ENCODE data around the gene TTC8.

The TTC8 gene

DNA sequence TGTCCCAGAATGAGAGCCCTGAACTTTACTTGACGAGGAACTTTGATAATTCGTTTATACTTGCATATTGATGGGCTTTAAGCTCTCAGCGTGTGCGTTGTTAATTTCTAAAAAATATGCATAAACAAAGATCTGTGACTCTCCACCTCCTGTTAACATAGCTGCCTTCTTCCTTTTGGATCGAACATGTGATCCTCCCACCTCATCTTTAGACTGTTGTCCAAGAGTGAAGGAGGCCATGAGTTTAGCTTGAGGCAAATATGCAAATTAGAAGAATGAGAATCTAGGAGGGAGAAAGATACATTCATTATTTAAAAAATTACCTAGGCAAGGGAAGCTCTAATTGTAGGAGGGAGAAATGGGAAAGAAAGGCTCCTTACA, 617 bp downstream of the TTC8 start:
- Histone ChIP-seq H3K36me3 (replicated peaks; ENCODE audit: insufficient read depth, low read length) (no peaks in the 10 kb centered on the region), H3K4me2 (ENCODE audit: low read depth, low read length) (peak overlapping the region; percentile 80), H3K9ac (ENCODE audit: low read length) (peak overlapping the region; percentile 74; the same call in 1 of the 2 replicates), H4K20me1 (ENCODE audit: insufficient read depth, low read length) (no peaks in the 10 kb centered on the region), H3K27me3 (replicated peaks; ENCODE audit: insufficient read depth, low read length) (no peaks in the 10 kb centered on the region), H3F3A (ENCODE audit: insufficient read depth, low read length) (no peaks in the 10 kb centered on the region), H3K4me3 (ENCODE audit: low read length) (peak overlapping the region; percentile 72), H3K4me1 (ENCODE audit: low read length) (no peaks in the 10 kb centered on the region), H2AFZ (ENCODE audit: low read length) (peak overlapping the region; percentile 82), H3K9me2 (replicated peaks; ENCODE audit: insufficient read depth, low read length) (no peaks in the 10 kb centered on the region), H3K27ac (ENCODE audit: low read length) (no peak overlapping the region), H3K79me2 (ENCODE audit: low read length) (no peaks in the 10 kb centered on the region), H3K9me3 (replicated peaks; ENCODE audit: insufficient read depth, low read length) (no peaks in the 10 kb centered on the region)
- DNase-seq: no peak
- TF ChIP-seq EZH2 (optimal IDR thresholded peaks at IDR 0.05; ENCODE audit: low read depth, low read length) (no peak), EZH2phosphoT487 (IDR thresholded peaks at IDR 0.05; ENCODE audit: low read length) (no peak)
- TF ChIP-seq, protein P1, sequence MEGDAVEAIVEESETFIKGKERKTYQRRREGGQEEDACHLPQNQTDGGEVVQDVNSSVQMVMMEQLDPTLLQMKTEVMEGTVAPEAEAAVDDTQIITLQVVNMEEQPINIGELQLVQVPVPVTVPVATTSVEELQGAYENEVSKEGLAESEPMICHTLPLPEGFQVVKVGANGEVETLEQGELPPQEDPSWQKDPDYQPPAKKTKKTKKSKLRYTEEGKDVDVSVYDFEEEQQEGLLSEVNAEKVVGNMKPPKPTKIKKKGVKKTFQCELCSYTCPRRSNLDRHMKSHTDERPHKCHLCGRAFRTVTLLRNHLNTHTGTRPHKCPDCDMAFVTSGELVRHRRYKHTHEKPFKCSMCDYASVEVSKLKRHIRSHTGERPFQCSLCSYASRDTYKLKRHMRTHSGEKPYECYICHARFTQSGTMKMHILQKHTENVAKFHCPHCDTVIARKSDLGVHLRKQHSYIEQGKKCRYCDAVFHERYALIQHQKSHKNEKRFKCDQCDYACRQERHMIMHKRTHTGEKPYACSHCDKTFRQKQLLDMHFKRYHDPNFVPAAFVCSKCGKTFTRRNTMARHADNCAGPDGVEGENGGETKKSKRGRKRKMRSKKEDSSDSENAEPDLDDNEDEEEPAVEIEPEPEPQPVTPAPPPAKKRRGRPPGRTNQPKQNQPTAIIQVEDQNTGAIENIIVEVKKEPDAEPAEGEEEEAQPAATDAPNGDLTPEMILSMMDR (IDR thresholded peaks at IDR 0.05; ENCODE audit: low read length): no peak

DNA sequence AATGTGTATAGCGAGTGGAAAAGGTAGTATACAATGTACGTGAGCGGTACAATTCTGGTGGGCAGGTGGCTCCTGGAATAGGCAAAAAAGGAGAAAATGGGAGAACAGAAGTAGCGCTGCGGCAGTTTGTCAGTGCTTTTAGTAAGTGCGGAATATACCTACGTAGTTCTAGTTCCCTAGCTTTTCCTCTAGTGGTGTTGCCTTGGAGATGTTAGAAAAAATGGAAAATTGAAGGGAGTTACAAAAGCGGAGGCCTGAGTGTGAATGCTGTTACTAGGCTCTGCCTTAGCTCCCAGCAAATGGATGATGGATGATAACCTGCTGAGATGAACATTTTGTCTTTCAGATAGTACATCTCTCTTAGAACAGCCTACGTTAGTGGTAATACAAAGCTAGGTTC, 1.1 kb downstream of the TTC8 start:
- Histone ChIP-seq H3K27ac (ENCODE audit: low read length) (no peak overlapping the region), H3F3A (ENCODE audit: insufficient read depth, low read length) (no peaks in the 10 kb centered on the region), H3K9me3 (replicated peaks; ENCODE audit: insufficient read depth, low read length) (no peaks in the 10 kb centered on the region), H3K4me3 (ENCODE audit: low read length) (no peak overlapping the region; the same call in 1 of the 2 replicates), H3K9ac (ENCODE audit: low read length) (no peak overlapping the region), H3K4me2 (ENCODE audit: low read depth, low read length) (peak overlapping the region; percentile 80; the same call in 1 of the 2 replicates), H3K9me2 (replicated peaks; ENCODE audit: insufficient read depth, low read length) (no peaks in the 10 kb centered on the region), H3K79me2 (ENCODE audit: low read length) (no peaks in the 10 kb centered on the region), H3K4me1 (ENCODE audit: low read length) (no peaks in the 10 kb centered on the region), H3K36me3 (replicated peaks; ENCODE audit: insufficient read depth, low read length) (no peaks in the 10 kb centered on the region), H3K27me3 (replicated peaks; ENCODE audit: insufficient read depth, low read length) (no peaks in the 10 kb centered on the region), H4K20me1 (ENCODE audit: insufficient read depth, low read length) (no peaks in the 10 kb centered on the region), H2AFZ (ENCODE audit: low read length) (no peak overlapping the region)
- TF ChIP-seq EZH2phosphoT487 (IDR thresholded peaks at IDR 0.05; ENCODE audit: low read length) (no peak), EZH2 (optimal IDR thresholded peaks at IDR 0.05; ENCODE audit: low read depth, low read length) (no peak)
- TF ChIP-seq, protein P1 (IDR thresholded peaks at IDR 0.05; ENCODE audit: low read length): no peak
- DNase-seq: no peak

DNA sequence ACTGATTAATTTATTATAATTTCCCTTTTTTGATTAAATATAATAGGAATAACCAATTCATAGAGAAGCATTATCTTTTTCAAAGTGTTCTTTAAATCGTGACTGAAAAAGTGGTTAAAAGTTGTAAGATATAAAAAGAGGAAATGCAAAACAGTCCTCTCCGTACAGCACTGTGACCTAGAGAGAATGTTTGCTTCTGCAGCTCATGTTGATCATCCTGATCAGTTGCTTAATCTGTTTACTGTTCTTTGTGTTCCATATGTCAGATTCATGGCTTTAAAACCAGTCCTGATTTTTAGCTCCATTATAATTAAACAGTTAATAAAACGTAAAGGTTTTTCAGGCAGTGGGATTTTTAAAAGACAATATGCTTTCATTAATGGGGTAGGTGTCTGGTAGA, 4.7 kb downstream of the TTC8 start:
- TF ChIP-seq, protein P1 (IDR thresholded peaks at IDR 0.05; ENCODE audit: low read length): no peak
- no peak for TF ChIP-seq EZH2 (optimal IDR thresholded peaks at IDR 0.05; ENCODE audit: low read depth, low read length)
- TF ChIP-seq EZH2phosphoT487 (IDR thresholded peaks at IDR 0.05; ENCODE audit: low read length): no peak
- no peaks in the 10 kb centered on the region for H3K9me2 ChIP-seq (replicated peaks; ENCODE audit: insufficient read depth, low read length)
- H3F3A ChIP-seq (ENCODE audit: insufficient read depth, low read length): no peaks in the 10 kb centered on the region
- H3K36me3 ChIP-seq (replicated peaks; ENCODE audit: insufficient read depth, low read length): no peaks in the 10 kb centered on the region
- H3K79me2 ChIP-seq (ENCODE audit: low read length): no peaks in the 10 kb centered on the region
- H4K20me1 ChIP-seq (ENCODE audit: insufficient read depth, low read length): no peaks in the 10 kb centered on the region
- no peaks in the 10 kb centered on the region for H3K9me3 ChIP-seq (replicated peaks; ENCODE audit: insufficient read depth, low read length)
- DNase-seq: no peak
- H3K27me3 ChIP-seq (replicated peaks; ENCODE audit: insufficient read depth, low read length): no peaks in the 10 kb centered on the region
- no peak overlapping the region for H3K9ac ChIP-seq (ENCODE audit: low read length)
- no peaks in the 10 kb centered on the region for H3K4me1 ChIP-seq (ENCODE audit: low read length)
- H3K27ac ChIP-seq (ENCODE audit: low read length): no peak overlapping the region
- no peak overlapping the region for H3K4me2 ChIP-seq (ENCODE audit: low read depth, low read length)
- no peak overlapping the region for H2AFZ ChIP-seq (ENCODE audit: low read length)
- H3K4me3 ChIP-seq (ENCODE audit: low read length): no peak overlapping the region

Data from MM.1S (cell line).